Measurements from ENCODE around the gene TTC28. TPM values are rescaled to one million over a fixed set of nuclear protein-coding genes. Genes with fewer than 3 reads are reported as not detected.
"Not testable (repeated sequence)": the region's sequence is repeated elsewhere in the genome, so short reads cannot be mapped to it uniquely, and the experiment has no call there.

TTC28 gene
- total and polyA plus RNA-seq, 11 donors, result 5.1 to 34.9 (median 21.8) TPM

- H3K4me1 ChIP-seq, result peaks cover 0 to 3% (median 0%) of the 10 kb centered on the region in 12 donors
- WGBS, 4 donors, result 93 to 95% (median 94%) methylated on average over 2 of the region's 2 CpGs
- ATAC-seq (peak in 2 of 4 donors; percentile 42 to 45), DNase-seq (no peak)
- H3K36me3 ChIP-seq, result no peaks in the 10 kb centered on the region
- no peak overlapping the region for H3K27ac ChIP-seq
- intact Hi-C loops (cut with DNase I), result no loop called here
- no peak overlapping the region for H3K4me3 ChIP-seq
- no peaks in the 10 kb centered on the region for H3K27me3 ChIP-seq
- TF ChIP-seq POLR2A (IDR thresholded peaks at IDR 0.05), result no peak
- TF ChIP-seq CTCF (IDR thresholded peaks at IDR 0.05), result no peak
- peaks cover 0 to 14% (median 0%) of the 10 kb centered on the region in 12 donors for H3K9me3 ChIP-seq
Measured at GRCh38 chr22:28560046-28560742, 119.4 kb downstream of the TTC28 start.

GRCh38 chr22:28557184-28557583 is 122.5 kb downstream of the TTC28 start:
- no peak overlapping the region for H3K27ac ChIP-seq
- TF ChIP-seq CTCF (IDR thresholded peaks at IDR 0.05), result no peak
- TF ChIP-seq POLR2A (IDR thresholded peaks at IDR 0.05), result no peak
- H3K27me3 ChIP-seq, result no peaks in the 10 kb centered on the region
- no peak for ATAC-seq
- H3K9me3 ChIP-seq, result peaks cover 0 to 14% (median 0%) of the 10 kb centered on the region in 12 donors
- H3K4me1 ChIP-seq, result peaks cover 0 to 3% (median 0%) of the 10 kb centered on the region in 12 donors
- H3K36me3 ChIP-seq, result no peaks in the 10 kb centered on the region
- no peak for DNase-seq
- intact Hi-C loops (cut with DNase I), result no loop called here
- 90 to 100% (median 98%) methylated on average over 1 of the region's 1 CpG for WGBS, 4 donors
- H3K4me3 ChIP-seq, result no peak overlapping the region

- WGBS, 4 donors, result 97 to 99% (median 98%) methylated on average over 20 to 51 of the region's 51 CpGs
- H3K27me3 ChIP-seq; H3K4me1 ChIP-seq; ATAC-seq; DNase-seq; intact Hi-C loops (cut with DNase I); H3K4me3 ChIP-seq; H3K27ac ChIP-seq; H3K36me3 ChIP-seq: not testable (repeated sequence)
- peaks cover 0 to 14% (median 0%) of the 10 kb centered on the region in 12 donors for H3K9me3 ChIP-seq
Measured at GRCh38 chr22:28553108-28553866, 126.4 kb downstream of the TTC28 start.

- Histone ChIP-seq H3K4me3 (no peak overlapping the region), H3K4me1 (no peaks in the 10 kb centered on the region), H3K27ac (no peak overlapping the region), H3K27me3 (no peaks in the 10 kb centered on the region), H3K36me3 (no peaks in the 10 kb centered on the region), H3K9me3 (peaks cover 0 to 5% (median 0%) of the 10 kb centered on the region in 12 donors)
- ATAC-seq, result no peak
- WGBS, 4 donors, result 92 to 100% (median 96%) methylated on average over 2 of the region's 2 CpGs
- TF ChIP-seq CTCF (IDR thresholded peaks at IDR 0.05) (no peak), POLR2A (IDR thresholded peaks at IDR 0.05) (no peak)
- intact Hi-C loops (cut with DNase I), result no loop called here
- no peak for DNase-seq
Measured at GRCh38 chr22:28548406-28548805, 131.2 kb downstream of the TTC28 start.

Measured in heart left ventricle (tissue), 16 donors.